Activated CD8-positive, alpha-beta memory T cell treated with anti-CD3 and anti-CD28 coated beads, Interleukin-2, amount 50 U/mL, for 24 hours (primary cell): ENCODE data around the gene KLF13.

Source experiments
- DNase-seq: peaks from one replicate; pipeline ENCODE4 v3.0.0-alpha.2; 2020; ENCODE audit errors: extremely low read depth

KLF13 gene

GRCh38 chr15:31316135-31316795 is 10.4 kb upstream of the KLF13 start:
- DNase-seq: no peak

- no peak for DNase-seq
Observed at GRCh38 chr15:31317017-31317416, 9.6 kb upstream of the KLF13 start.

- DNase-seq: no peak
Observed at GRCh38 chr15:31317421-31318327, 9.0 kb upstream of the KLF13 start.

- DNase-seq: no peak
Observed at GRCh38 chr15:31318429-31318828, 8.2 kb upstream of the KLF13 start.

GRCh38 chr15:31320022-31320421 is 6.6 kb upstream of the KLF13 start:
- DNase-seq: no peak

GRCh38 chr15:31321418-31321817 is 5.2 kb upstream of the KLF13 start:
- no peak for DNase-seq

GRCh38 chr15:31322504-31322903 is 4.1 kb upstream of the KLF13 start:
- DNase-seq: no peak

GRCh38 chr15:31323627-31324026 is 3.0 kb upstream of the KLF13 start:
- DNase-seq: no peak

GRCh38 chr15:31324186-31324585 is 2.4 kb upstream of the KLF13 start:
- DNase-seq: no peak

- DNase-seq: no peak
Observed at GRCh38 chr15:31324806-31325594, 1.6 kb upstream of the KLF13 start.

- DNase-seq: no peak
Observed at GRCh38 chr15:31325595-31326155, 960 bp upstream of the KLF13 start.

- no peak for DNase-seq
Observed at GRCh38 chr15:31326875-31327668, 437 bp downstream of the KLF13 start.

- no peak for DNase-seq
Observed at GRCh38 chr15:31327669-31328427, 1.2 kb downstream of the KLF13 start.

GRCh38 chr15:31328428-31328968 is 1.9 kb downstream of the KLF13 start:
- no peak for DNase-seq

- DNase-seq: no peak
Observed at GRCh38 chr15:31328969-31329639, 2.5 kb downstream of the KLF13 start.

GRCh38 chr15:31329640-31330010 is 3.0 kb downstream of the KLF13 start:
- no peak for DNase-seq

GRCh38 chr15:31330111-31330785 is 3.6 kb downstream of the KLF13 start:
- no peak for DNase-seq

GRCh38 chr15:31330836-31331235 is 4.2 kb downstream of the KLF13 start:
- no peak for DNase-seq

- no peak for DNase-seq
Observed at GRCh38 chr15:31331389-31331788, 4.8 kb downstream of the KLF13 start.
